Measurements from ENCODE around the gene ZNF511. TPM values are rescaled to one million over a fixed set of nuclear protein-coding genes. Genes with fewer than 3 reads are reported as not detected.

ZNF511 gene
- total RNA-seq, 1 experiment from 2014 or later = 69.6 TPM

DNA sequence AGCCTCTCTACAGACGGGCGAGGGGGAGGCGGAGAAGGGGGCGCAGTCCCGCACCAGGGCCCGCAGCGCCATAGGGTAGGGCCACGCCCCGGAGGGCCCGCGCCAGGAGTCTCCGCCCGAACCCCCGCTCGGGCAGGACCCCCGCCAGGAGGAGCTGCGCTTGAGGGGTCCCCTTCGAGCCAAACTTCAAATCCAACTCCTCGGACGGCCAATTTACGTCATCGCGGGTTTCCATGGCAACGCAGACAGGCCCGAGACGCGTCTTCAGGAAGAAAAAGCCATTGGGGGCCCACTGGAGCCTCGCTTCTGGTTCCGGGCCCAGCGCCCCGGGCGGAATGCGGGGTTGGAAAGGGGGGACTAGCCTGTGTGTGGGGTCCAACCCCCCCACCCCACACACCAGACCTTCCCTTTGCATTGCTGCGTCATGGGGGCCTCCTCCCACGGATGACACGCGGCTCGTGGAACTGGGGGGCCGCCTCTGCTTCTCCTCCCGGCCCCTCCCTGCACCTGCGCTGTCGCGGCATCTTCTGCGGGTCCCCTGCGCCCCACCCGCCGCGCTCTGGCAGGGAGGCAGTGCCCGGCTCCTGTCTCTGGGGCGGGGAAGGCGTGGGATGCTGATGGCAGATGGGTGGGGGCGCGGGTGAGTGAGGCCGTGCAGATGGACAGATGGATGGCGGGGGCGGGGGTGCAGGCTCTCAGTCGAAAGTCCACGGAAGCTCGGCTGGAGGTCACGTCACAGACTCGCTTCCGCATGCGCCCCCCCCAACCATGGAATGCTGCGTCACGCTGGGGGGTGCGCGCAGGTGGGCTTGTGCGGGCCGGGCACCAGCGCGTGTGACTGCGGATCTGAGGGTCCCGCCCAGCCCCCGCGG, 26.8 kb downstream of the ZNF511 start (continued):
- TF ChIP-seq AFF4 (CRISPR knock-in tag; IDR thresholded peaks at IDR 0.05; ENCODE audit: borderline replicate concordance) (no peak), SOX15 (CRISPR knock-in tag; IDR thresholded peaks at IDR 0.05) (no peak), IRF1 (CRISPR knock-in tag; IDR thresholded peaks at IDR 0.05) (no peak)
- TF ChIP-seq, protein P1, sequence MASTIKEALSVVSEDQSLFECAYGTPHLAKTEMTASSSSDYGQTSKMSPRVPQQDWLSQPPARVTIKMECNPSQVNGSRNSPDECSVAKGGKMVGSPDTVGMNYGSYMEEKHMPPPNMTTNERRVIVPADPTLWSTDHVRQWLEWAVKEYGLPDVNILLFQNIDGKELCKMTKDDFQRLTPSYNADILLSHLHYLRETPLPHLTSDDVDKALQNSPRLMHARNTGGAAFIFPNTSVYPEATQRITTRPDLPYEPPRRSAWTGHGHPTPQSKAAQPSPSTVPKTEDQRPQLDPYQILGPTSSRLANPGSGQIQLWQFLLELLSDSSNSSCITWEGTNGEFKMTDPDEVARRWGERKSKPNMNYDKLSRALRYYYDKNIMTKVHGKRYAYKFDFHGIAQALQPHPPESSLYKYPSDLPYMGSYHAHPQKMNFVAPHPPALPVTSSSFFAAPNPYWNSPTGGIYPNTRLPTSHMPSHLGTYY (CRISPR knock-in tag; IDR thresholded peaks at IDR 0.05) = no peak

GRCh38 chr10:133336118-133336576, 27.4 kb downstream of the ZNF511 start:
- POLR2A ChIA-PET = interaction anchor here (0.6 kb wide), 1 partner anchor 680 kb away, joined by 3 read pairs; no protein-coding TSS in a partner anchor
- ATAC-seq = no peak; the same call in 1 of the 2 replicates
- Mint-ChIP-seq H3K27me3 (ENCODE audit: low read depth) (peaks cover 37% of the 10 kb centered on the region), H3K9me3 (peaks cover 8% of the 10 kb centered on the region), H3K4me3 (no peak overlapping the region), H3K36me3 (no peaks in the 10 kb centered on the region), H3K4me1 (no peaks in the 10 kb centered on the region; the same call in 1 of the 2 replicates), H3K27ac (no peak overlapping the region)
- CTCF ChIA-PET = interaction anchor here (0.6 kb wide), 1 partner anchor 16 kb away, joined by 3 read pairs; no protein-coding TSS in a partner anchor
- no peak for DNase-seq (ENCODE audit: low spot score)
- no peak for TF ChIP-seq ZNF423 (CRISPR knock-in tag; IDR thresholded peaks at IDR 0.05)
- TF ChIP-seq, protein P2, sequence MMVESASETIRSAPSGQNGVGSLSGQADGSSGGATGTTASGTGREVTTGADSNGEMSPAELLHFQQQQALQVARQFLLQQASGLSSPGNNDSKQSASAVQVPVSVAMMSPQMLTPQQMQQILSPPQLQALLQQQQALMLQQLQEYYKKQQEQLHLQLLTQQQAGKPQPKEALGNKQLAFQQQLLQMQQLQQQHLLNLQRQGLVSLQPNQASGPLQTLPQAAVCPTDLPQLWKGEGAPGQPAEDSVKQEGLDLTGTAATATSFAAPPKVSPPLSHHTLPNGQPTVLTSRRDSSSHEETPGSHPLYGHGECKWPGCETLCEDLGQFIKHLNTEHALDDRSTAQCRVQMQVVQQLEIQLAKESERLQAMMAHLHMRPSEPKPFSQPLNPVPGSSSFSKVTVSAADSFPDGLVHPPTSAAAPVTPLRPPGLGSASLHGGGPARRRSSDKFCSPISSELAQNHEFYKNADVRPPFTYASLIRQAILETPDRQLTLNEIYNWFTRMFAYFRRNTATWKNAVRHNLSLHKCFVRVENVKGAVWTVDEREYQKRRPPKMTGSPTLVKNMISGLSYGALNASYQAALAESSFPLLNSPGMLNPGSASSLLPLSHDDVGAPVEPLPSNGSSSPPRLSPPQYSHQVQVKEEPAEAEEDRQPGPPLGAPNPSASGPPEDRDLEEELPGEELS (CRISPR knock-in tag; IDR thresholded peaks at IDR 0.05) = no peak
- no peak for TF ChIP-seq GRHL2 (CRISPR knock-in tag; IDR thresholded peaks at IDR 0.05; ENCODE audit: insufficient replicate concordance, severe bottlenecking)
- no peak for TF ChIP-seq SMAD3 (CRISPR knock-in tag; IDR thresholded peaks at IDR 0.05; ENCODE audit: borderline replicate concordance)
- TF ChIP-seq SP1 (CRISPR knock-in tag; conservative IDR thresholded peaks at IDR 0.05) = no peak
- TF ChIP-seq FOXJ3 (CRISPR knock-in tag; IDR thresholded peaks at IDR 0.05; ENCODE audit: borderline replicate concordance) = no peak
- TF ChIP-seq FOXK1 (CRISPR knock-in tag; IDR thresholded peaks at IDR 0.05) = no peak
- TF ChIP-seq, protein P1 (CRISPR knock-in tag; IDR thresholded peaks at IDR 0.05) = no peak
- TF ChIP-seq E2F1 (CRISPR knock-in tag; IDR thresholded peaks at IDR 0.05) = no peak
- TF ChIP-seq, protein P3, sequence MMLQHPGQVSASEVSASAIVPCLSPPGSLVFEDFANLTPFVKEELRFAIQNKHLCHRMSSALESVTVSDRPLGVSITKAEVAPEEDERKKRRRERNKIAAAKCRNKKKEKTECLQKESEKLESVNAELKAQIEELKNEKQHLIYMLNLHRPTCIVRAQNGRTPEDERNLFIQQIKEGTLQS (CRISPR knock-in tag; conservative IDR thresholded peaks at IDR 0.05) = no peak
- TF ChIP-seq IRF1 (CRISPR knock-in tag; IDR thresholded peaks at IDR 0.05) = no peak
- no peak for TF ChIP-seq E2F5 (CRISPR knock-in tag; IDR thresholded peaks at IDR 0.05)
- no peak for TF ChIP-seq JAZF1 (CRISPR knock-in tag; IDR thresholded peaks at IDR 0.05)
- no peak for TF ChIP-seq KAT7 (CRISPR knock-in tag; IDR thresholded peaks at IDR 0.05; ENCODE audit: borderline replicate concordance)
- no peak for TF ChIP-seq HMGA2 (CRISPR knock-in tag; IDR thresholded peaks at IDR 0.05)
